ENCODE results near the gene SHROOM3. TPM values are rescaled to one million over a fixed set of nuclear protein-coding genes. Genes with fewer than 3 reads are reported as not detected.
A peak's percentile ranks its signal among the peaks of the same experiment; 100 is the strongest.

Gene SHROOM3
- total and polyA plus RNA-seq, 2 donors (not counting 3 experiments of a cell fraction or from before 2014, with no cell fraction given): 2.7 to 6.7 TPM

DNA sequence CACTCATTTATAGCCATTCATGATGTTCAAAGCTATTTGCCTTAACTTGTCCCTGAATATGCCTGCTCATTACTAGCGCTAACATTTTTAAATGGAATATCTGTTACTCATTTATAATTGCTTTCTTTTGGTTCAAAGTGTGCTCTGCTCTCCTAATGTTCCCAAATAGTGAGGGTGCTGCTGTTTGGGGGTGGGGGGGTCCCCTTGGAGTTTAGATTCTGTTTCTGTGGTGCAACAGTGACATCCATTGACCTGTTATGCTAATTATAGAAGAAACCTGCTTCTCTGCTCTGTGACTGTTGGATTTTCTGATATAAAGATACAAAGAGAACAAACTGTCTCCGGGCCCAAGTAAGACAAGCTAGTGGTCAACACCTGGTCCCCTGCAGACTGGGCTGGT lies 222.4 kb downstream of the SHROOM3 start:
- Histone ChIP-seq H3K4me1 (ENCODE audit: control insufficient read depth, extremely low read depth, insufficient read depth, low read length) (peaks cover 23% of the 10 kb centered on the region), H2AFZ (ENCODE audit: low read depth, low read length) (peak overlapping the region; percentile 57), H3K4me2 (ENCODE audit: insufficient read depth, low read length) (peak overlapping the region; percentile 77), H3K9me3 (replicated peaks; ENCODE audit: control insufficient read depth, insufficient read depth, low read length) (no peaks in the 10 kb centered on the region), H3K36me3 (ENCODE audit: control insufficient read depth in 2 of 2, extremely low read depth in 1 of 2, insufficient read depth in 2 of 2, low read length in 2 of 2) (no peaks in the 10 kb centered on the region), H3K4me3 (replicated peaks in 1 of 3; ENCODE audit: insufficient read depth in 1 of 3, low read depth in 1 of 3, low read length in 3 of 3) (no peak overlapping the region), H3K9me1 (replicated peaks; ENCODE audit: control insufficient read depth, extremely low read depth, insufficient read depth, low read length) (no peaks in the 10 kb centered on the region), H3K27ac (ENCODE audit: insufficient read depth, low read depth, low read length) (peak overlapping the region; percentile 83), H3K9ac (replicated peaks; ENCODE audit: extremely low read depth, insufficient read depth, low read length) (peak overlapping the region; percentile 56), H3K79me2 (ENCODE audit: control insufficient read depth, insufficient read depth, low read length) (peaks cover 6% of the 10 kb centered on the region), H3K27me3 (ENCODE audit: control insufficient read depth in 2 of 2, insufficient read depth in 2 of 2, low read length in 2 of 2) (no peaks in the 10 kb centered on the region), H4K20me1 (replicated peaks; ENCODE audit: control insufficient read depth, extremely low read depth, insufficient read depth, low read length) (no peaks in the 10 kb centered on the region)
- FAIRE-seq: no peak
- ChIA-PET CTCF (interaction anchor here (2.4 kb wide), 1 partner anchor 16 kb away, joined by 5 read pairs; no protein-coding TSS in a partner anchor), POLR2A (no interaction called here)
- intact Hi-C loops (cut with micrococcal nuclease) (loop anchor here (1.0 to 5.0 kb wide), 2 partner anchors 146 to 355 kb away; no protein-coding TSS in a partner anchor), dilution Hi-C loops (cut with MboI; ENCODE audit: extremely low pct_ligation_motif_present, low sequenced_read_pairs) (no loop called here)
- no peak for DNase-seq (ENCODE audit: low read depth, low spot score)
- no TSS peak for BruUV-seq (replicated peaks)
- no peak for TF ChIP-seq POLR2A (IDR thresholded peaks at IDR 0.05; ENCODE audit: low read depth, low read length)
- no peak for TF ChIP-seq CTCF (IDR thresholded peaks at IDR 0.05; ENCODE audit: extremely low read depth in 1 of 2, insufficient read depth in 1 of 2, low read depth in 1 of 2, low read length in 2 of 2)
- TF ChIP-seq, protein P1, sequence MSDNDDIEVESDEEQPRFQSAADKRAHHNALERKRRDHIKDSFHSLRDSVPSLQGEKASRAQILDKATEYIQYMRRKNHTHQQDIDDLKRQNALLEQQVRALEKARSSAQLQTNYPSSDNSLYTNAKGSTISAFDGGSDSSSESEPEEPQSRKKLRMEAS (IDR thresholded peaks at IDR 0.05; ENCODE audit: insufficient read depth, insufficient read length): no peak
- TF ChIP-seq POLR2AphosphoS5 (IDR thresholded peaks at IDR 0.05; ENCODE audit: insufficient read depth, low read depth, low read length): no peak
- TF ChIP-seq FOS (IDR thresholded peaks at IDR 0.05; ENCODE audit: borderline replicate concordance, insufficient read depth, low read length): no peak
- TF ChIP-seq GATA2 (IDR thresholded peaks at IDR 0.05; ENCODE audit: insufficient read depth, insufficient read length, low read depth, low read length): no peak
- TF ChIP-seq JUN (IDR thresholded peaks at IDR 0.05; ENCODE audit: borderline replicate concordance, insufficient read depth, insufficient read length, low read depth): no peak
- TF ChIP-seq EZH2 (IDR thresholded peaks at IDR 0.05; ENCODE audit: borderline replicate concordance, low read depth, low read length, severe bottlenecking): no peak
- TF ChIP-seq MYC (IDR thresholded peaks at IDR 0.05; ENCODE audit: low read depth, low read length): no peak

Measured in endothelial cell of umbilical vein (primary cell).